Activated T-helper 1 cell treated with anti-CD3 and anti-CD28 coated beads, Interleukin-12 subunit alpha, Interleukin-12 subunit beta, Interleukin-2, Interleukin-4 antibody, amounts not matched to agents 30 ng/mL and 10 ng/mL and 1 ng/mL, durations not matched to agents 14 hours and 24 hours and 36 hours (primary cell): ENCODE measurements around the gene CCDC174. TPM values are rescaled to one million over a fixed set of nuclear protein-coding genes. Genes with fewer than 3 reads are reported as not detected.

ENCODE experiments used
- DNase-seq: peaks from one replicate; pipeline ENCODE4 v3.0.0; 2021; ENCODE audit warnings: low spot score
- H3K27ac Mint-ChIP-seq: one replicate; pipeline ENCODE4 v1.8.0; 2021; ENCODE audit warnings: mild to moderate bottlenecking, mixed read lengths
- H3K27me3 Mint-ChIP-seq: one replicate; pipeline ENCODE4 v1.8.0; 2022; ENCODE audit warnings: mild to moderate bottlenecking, moderate library complexity, mixed read lengths; ENCODE audit not compliant: insufficient read depth
- H3K36me3 Mint-ChIP-seq: one replicate; pipeline ENCODE4 v1.8.0; 2021; ENCODE audit warnings: low read depth, mixed read lengths
- H3K4me1 Mint-ChIP-seq: one replicate; pipeline ENCODE4 v1.8.0; 2021; ENCODE audit warnings: low read depth, mixed read lengths
- H3K4me3 Mint-ChIP-seq: one replicate; pipeline ENCODE4 v1.8.0; 2021; ENCODE audit warnings: mild to moderate bottlenecking, moderate library complexity, mixed read lengths
- H3K9me3 Mint-ChIP-seq: one replicate; pipeline ENCODE4 v1.8.0; 2021; ENCODE audit warnings: mixed read lengths
- intact Hi-C: fragments of 100-400 bp; cut with micrococcal nuclease; formaldehyde crosslinking; loops from one replicate; pipeline ENCODE4 v1.15.1; 2024
- total RNA-seq: library from RNA; stranded (reverse); gene quantifications from 2 replicates; pipeline ENCODE4 v1.2.3, GENCODE V29; 2022

The CCDC174 gene
- total RNA-seq, 1 donor from 2014 or later = 21.7 TPM

DNA sequence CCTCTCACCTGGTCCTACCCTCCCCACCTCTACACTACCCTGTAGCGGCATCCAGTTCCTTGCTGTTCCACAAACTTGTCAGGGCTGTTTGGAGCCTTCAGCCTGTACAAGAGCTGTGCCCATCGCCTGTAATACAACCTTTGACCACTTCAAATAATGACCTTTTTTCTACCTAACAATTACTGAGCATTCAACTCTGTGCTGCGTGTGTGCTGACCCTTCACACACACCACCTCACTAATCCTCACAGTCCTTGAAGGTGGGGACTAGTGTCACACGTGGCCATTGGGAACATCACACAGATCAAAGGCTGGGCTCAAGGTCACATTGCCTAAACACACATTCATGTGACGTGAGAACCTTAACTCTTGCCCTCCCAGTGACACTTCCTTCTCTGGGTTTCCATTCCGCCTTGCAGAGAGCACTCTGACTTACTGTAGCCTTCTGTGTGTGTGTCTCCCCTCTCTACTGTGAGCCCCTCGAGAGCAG is 26.5 kb downstream of the CCDC174 start:
- Mint-ChIP-seq H3K4me1 (no peaks in the 10 kb centered on the region), H3K36me3 (peaks cover 20% of the 10 kb centered on the region), H3K4me3 (no peak overlapping the region), H3K27ac (no peak overlapping the region), H3K9me3 (peaks cover 11% of the 10 kb centered on the region), H3K27me3 (no peaks in the 10 kb centered on the region)
- no peak for DNase-seq
- intact Hi-C loops = no loop called here

DNA sequence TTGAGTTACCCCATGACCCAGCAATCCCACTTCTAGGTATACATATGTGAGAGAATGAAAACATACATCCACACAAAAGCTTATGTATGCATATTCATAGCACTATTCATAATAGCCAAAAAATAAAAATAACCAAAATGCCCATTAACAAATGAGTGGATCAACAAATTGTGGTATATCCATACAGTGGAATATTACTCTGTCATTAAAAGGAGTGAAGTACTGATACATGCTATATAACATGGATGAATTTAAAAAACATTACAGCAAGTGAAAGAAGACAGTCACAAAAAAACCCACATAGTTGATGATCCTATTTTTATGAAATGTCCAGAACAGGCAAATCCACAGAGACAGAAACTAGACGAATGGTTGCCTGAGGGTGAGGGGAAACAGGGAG is 28.6 kb downstream of the CCDC174 start:
- Mint-ChIP-seq H3K9me3 (peaks cover 11% of the 10 kb centered on the region), H3K4me3 (no peak overlapping the region), H3K27me3 (no peaks in the 10 kb centered on the region), H3K27ac (no peak overlapping the region), H3K36me3 (peaks cover 17% of the 10 kb centered on the region), H3K4me1 (no peaks in the 10 kb centered on the region)
- DNase-seq = no peak
- intact Hi-C loops = no loop called here

DNA sequence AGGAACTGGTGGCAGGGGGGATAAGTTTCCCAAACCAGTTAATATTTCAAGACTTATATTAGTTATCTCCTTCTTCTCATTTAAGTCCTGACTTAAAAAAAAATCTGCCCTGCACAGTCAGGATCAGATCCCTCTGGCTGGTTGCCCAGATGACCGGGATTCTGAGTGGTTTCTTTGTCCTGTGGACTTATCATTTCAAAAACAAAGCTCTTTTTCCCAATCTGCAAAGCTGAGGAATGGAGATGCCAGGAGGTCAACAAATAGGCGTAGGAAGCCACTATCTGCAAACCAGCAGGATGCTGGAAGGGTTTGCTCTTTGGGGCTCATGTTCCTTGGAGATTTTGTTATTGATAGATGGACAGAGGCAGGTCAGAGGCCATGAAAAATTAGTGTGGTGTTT is 29.2 kb downstream of the CCDC174 start:
- Mint-ChIP-seq H3K36me3 (peaks cover 17% of the 10 kb centered on the region), H3K27ac (no peak overlapping the region), H3K4me3 (no peak overlapping the region), H3K27me3 (no peaks in the 10 kb centered on the region), H3K4me1 (no peaks in the 10 kb centered on the region), H3K9me3 (peaks cover 11% of the 10 kb centered on the region)
- intact Hi-C loops = no loop called here
- no peak for DNase-seq

DNA sequence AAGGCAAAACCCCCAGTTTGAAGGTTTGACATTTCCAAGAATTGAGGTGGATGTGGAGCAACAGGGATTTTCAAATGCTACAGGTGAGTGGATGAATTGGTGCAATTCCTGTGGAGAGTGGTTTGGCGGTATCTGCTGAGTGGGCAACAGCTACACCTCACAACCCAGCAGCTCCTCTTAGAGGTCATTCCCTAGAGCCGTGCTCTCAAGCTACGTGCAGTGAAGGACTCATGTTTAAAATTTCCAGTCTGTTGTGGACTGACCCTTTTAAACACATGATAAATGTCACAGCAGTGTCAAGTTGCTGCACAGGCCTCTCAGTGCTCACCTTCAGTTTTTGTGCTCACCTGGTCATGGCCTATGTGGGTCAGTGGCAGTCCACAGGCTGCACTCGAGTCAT is 32.9 kb downstream of the CCDC174 start:
- DNase-seq = no peak
- no peaks in the 10 kb centered on the region for H3K36me3 Mint-ChIP-seq
- no peak overlapping the region for H3K4me3 Mint-ChIP-seq
- H3K4me1 Mint-ChIP-seq = no peaks in the 10 kb centered on the region
- intact Hi-C loops = no loop called here
- peaks cover 11% of the 10 kb centered on the region for H3K9me3 Mint-ChIP-seq
- H3K27me3 Mint-ChIP-seq = peaks cover 2% of the 10 kb centered on the region
- H3K27ac Mint-ChIP-seq = no peak overlapping the region

DNA sequence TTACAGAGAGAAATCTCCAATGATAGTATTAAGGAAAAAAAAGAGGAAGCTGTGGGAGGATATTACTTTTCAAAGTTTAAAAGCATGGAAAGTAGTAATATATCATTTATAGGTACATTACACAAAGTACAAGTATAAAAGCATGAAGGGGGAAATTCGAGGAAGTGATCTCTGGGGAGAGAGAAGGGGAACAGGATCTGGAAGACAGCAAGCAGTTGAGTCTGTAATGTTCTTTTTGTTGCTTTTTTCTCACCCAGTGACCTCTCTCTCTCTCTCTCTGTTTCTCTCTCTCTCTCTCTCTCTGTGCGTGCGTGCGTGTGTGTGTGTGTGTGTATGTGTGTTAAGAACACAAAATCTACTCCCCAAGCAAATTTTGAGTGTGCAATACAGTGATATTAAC is 33.6 kb downstream of the CCDC174 start:
- no peak for DNase-seq
- Mint-ChIP-seq H3K27me3 (peaks cover 2% of the 10 kb centered on the region), H3K36me3 (no peaks in the 10 kb centered on the region), H3K4me1 (no peaks in the 10 kb centered on the region), H3K9me3 (peaks cover 5% of the 10 kb centered on the region), H3K27ac (no peak overlapping the region), H3K4me3 (no peak overlapping the region)
- intact Hi-C loops = no loop called here

DNA sequence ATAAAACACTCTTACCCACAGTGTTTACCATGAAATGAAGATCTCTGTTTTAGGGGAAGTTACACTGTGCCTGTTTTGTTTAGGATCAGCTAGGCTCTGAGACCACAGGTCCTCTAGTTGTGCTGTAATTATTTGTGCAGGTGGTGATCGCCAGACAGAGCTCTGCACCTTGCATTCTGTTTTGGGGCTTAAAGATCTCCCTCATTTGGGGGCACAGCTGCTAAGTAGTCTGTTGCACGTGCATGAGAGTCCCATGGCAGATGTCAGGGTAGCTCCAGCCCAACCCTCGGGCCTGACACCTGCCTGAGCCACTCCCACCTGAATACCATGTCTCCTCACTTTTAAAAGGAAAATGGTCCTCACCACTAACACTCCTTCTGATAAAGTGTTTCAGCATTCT is 35.8 kb downstream of the CCDC174 start:
- Mint-ChIP-seq H3K9me3 (no peaks in the 10 kb centered on the region), H3K4me1 (no peaks in the 10 kb centered on the region), H3K27me3 (peaks cover 2% of the 10 kb centered on the region), H3K4me3 (no peak overlapping the region), H3K36me3 (no peaks in the 10 kb centered on the region), H3K27ac (no peak overlapping the region)
- intact Hi-C loops = no loop called here
- DNase-seq = no peak

DNA sequence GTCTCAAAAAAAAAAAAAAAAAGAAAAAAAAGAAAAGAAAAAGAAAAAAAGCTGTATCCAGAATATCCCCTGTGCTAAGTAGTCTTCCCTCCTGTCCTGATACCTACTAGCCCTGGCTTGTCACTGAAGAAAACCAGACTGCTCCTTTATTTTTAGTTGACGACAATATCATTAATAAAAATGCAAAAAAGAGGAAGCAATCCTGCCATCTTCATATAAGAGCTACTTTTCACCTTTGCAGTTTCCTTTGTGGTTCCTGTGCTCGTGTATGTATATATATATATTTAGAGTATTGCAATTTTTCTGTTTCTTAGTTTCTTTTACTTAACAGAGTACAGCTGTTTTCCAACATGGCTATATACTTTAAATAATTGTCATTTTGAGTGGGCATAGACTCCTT is 37.0 kb downstream of the CCDC174 start:
- intact Hi-C loops = no loop called here
- Mint-ChIP-seq H3K4me3 (no peak overlapping the region), H3K9me3 (no peaks in the 10 kb centered on the region), H3K27me3 (peaks cover 2% of the 10 kb centered on the region), H3K4me1 (no peaks in the 10 kb centered on the region), H3K27ac (no peak overlapping the region), H3K36me3 (no peaks in the 10 kb centered on the region)
- DNase-seq = no peak

DNA sequence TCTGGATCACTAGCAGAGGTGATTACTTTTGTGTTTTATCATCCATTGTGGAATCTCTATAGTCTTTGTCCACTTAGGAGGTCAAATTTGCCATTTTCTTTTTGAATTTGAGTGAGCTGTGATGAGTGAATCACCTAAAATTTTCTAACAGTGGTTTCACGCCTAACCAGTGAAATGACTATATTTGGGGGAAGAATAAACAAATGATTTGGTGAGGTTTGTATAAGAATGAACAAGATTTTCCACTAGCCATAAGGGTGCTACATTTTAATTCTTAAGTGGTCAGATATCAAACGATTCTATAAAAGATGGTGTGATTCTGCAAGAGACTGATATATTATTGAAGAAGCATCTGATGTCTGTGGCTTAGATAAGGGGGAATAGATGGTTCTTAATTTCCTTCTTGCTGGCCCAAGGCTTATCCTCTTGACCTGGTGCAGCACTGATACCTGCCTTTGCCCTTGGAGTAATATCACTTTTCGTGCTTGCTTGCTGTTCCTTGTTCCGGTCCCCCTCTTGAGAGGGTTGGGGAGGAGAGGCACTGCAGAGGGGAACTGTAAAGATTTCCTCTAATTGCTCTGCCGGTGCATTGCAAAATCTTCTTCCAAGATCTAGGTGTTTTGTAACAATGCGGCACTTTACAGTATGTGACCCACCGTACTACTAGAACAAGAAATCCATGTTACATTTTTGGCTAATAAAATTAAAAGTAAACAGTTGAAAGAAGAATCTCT is 37.9 kb downstream of the CCDC174 start:
- DNase-seq = no peak
- Mint-ChIP-seq H3K4me3 (no peak overlapping the region), H3K9me3 (peaks cover under 1% of the 10 kb centered on the region), H3K27me3 (peaks cover 2% of the 10 kb centered on the region), H3K36me3 (no peaks in the 10 kb centered on the region), H3K27ac (peak overlapping the region; percentile 6), H3K4me1 (no peaks in the 10 kb centered on the region)
- intact Hi-C loops = no loop called here

DNA sequence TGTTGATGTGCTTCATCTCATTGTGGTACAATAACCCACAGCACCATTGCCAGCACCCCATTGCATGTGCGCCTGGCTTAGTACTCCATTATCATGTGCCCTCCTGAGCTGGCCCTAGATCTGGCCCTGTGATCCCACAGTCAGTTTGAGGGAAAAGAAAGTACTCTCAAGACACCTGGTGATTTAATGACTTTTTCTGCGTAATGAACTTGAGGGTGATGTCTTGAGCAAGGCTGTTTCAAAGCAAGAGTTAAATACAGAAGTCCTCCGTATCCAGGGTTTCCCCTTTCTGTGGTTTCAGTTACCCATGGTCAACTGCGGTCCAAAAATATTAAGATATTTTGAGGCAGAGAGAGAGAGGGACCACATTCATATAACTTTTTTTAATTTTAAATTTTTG is 39.7 kb downstream of the CCDC174 start:
- DNase-seq = no peak
- H3K27me3 Mint-ChIP-seq = peaks cover 2% of the 10 kb centered on the region
- H3K4me3 Mint-ChIP-seq = no peak overlapping the region
- no peak overlapping the region for H3K27ac Mint-ChIP-seq
- H3K36me3 Mint-ChIP-seq = no peaks in the 10 kb centered on the region
- no peaks in the 10 kb centered on the region for H3K4me1 Mint-ChIP-seq
- peaks cover 4% of the 10 kb centered on the region for H3K9me3 Mint-ChIP-seq
- intact Hi-C loops = no loop called here

DNA sequence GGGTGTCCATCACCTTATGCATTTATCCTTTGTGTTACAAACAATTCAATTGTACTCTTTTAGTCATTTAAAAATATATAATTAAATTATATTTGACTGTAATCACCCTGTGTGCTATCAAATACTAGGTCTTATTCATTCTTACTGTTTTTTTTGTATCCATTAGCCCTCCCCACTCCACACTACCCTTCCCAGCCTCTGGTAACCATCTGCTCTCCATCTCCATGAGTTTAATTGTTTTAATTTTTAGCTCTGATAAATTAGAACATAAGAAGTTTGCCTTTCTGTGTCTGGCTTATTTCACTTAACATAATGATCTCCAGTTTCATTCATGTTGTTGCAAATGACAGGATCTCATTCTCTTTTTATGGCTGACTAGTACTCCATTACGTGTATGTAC is 40.2 kb downstream of the CCDC174 start:
- DNase-seq = no peak
- H3K9me3 Mint-ChIP-seq = peaks cover 4% of the 10 kb centered on the region
- H3K27me3 Mint-ChIP-seq = peaks cover 2% of the 10 kb centered on the region
- intact Hi-C loops = no loop called here
- H3K4me3 Mint-ChIP-seq = no peak overlapping the region
- no peaks in the 10 kb centered on the region for H3K36me3 Mint-ChIP-seq
- H3K4me1 Mint-ChIP-seq = no peaks in the 10 kb centered on the region
- H3K27ac Mint-ChIP-seq = no peak overlapping the region

DNA sequence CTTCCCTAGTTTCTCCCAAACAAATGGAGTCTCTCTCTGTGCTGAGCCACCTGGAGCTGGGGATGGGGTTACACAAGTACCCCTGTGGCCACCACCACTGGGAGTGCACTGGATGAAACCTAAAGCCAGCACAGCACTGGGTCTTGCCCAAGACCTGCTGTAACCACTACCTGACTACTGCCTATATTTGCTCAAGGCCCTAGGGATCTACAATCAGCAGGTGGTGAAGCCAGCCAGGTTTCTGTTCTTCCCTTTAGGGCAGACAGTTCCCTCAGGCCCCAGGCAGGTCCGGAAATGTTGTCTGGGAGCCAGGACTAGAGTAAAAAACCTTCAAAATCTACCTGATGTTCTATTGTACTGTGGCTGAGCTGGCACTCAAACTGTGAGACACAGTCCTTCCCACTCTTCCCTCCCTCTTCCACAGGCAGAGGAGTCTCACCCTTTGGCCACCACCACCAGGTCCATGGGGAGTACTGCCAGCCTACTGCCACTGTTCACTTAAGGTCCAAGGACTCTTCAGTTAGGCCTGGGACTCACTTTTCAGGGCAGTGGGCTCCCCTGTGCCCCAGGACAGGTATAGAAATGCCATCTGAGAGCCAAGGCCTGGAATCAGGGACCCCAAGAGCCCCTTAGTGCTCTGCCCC is 47.2 kb downstream of the CCDC174 start:
- no peaks in the 10 kb centered on the region for H3K27me3 Mint-ChIP-seq
- H3K36me3 Mint-ChIP-seq = peaks cover 5% of the 10 kb centered on the region
- peaks cover 4% of the 10 kb centered on the region for H3K9me3 Mint-ChIP-seq
- H3K4me1 Mint-ChIP-seq = no peaks in the 10 kb centered on the region
- DNase-seq = no peak
- intact Hi-C loops = no loop called here
- H3K27ac Mint-ChIP-seq = no peak overlapping the region
- no peak overlapping the region for H3K4me3 Mint-ChIP-seq

DNA sequence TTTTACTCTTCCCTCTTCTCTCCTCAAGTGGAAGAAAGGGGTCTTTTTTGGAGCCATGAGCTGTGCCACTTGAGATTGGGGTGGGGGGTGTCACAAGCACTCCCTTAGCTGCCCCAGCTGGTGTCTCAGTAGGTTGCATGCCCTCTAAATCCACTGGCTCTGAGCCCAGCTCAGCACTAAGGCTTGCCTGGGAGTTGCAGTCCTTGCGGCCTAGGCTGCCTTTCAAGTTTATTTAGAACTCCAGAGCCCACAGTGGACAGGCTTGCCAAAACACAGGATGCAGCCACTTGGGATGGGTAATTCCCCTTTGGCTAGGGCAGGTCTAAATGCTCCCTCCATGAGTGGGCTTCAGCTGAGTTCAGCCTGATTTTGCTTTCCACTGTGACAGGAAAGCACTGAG is 48.1 kb downstream of the CCDC174 start:
- no peaks in the 10 kb centered on the region for H3K27me3 Mint-ChIP-seq
- no peak overlapping the region for H3K4me3 Mint-ChIP-seq
- H3K9me3 Mint-ChIP-seq = peaks cover 1% of the 10 kb centered on the region
- no peaks in the 10 kb centered on the region for H3K4me1 Mint-ChIP-seq
- DNase-seq = no peak
- no peak overlapping the region for H3K27ac Mint-ChIP-seq
- intact Hi-C loops = no loop called here
- H3K36me3 Mint-ChIP-seq = peaks cover 5% of the 10 kb centered on the region

DNA sequence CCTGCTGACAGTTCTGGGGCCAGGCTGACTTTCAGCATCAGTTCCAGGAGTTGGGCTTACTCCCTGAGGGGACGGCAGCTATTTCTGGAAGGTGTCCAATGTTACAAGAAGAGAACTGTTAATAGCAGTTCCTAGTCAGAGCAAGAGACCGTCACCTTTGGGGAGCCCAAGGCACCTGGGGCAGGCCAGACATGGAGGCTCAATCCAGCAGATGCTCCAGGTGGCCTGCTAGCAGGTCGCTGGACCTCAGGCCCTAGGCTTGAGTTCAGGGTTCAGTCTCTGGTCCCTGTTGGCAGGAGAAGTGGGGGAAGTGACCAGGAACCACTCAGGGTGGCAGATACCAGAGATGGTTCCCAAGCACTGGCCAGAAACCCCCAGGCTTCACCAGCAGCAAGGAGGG is 49.3 kb downstream of the CCDC174 start:
- H3K27ac Mint-ChIP-seq = no peak overlapping the region
- H3K36me3 Mint-ChIP-seq = peaks cover 5% of the 10 kb centered on the region
- no peaks in the 10 kb centered on the region for H3K27me3 Mint-ChIP-seq
- no peaks in the 10 kb centered on the region for H3K4me1 Mint-ChIP-seq
- H3K9me3 Mint-ChIP-seq = no peaks in the 10 kb centered on the region
- H3K4me3 Mint-ChIP-seq = no peak overlapping the region
- DNase-seq = no peak
- intact Hi-C loops = no loop called here
